ENCODE measurements around the gene EMP3.

DNA sequence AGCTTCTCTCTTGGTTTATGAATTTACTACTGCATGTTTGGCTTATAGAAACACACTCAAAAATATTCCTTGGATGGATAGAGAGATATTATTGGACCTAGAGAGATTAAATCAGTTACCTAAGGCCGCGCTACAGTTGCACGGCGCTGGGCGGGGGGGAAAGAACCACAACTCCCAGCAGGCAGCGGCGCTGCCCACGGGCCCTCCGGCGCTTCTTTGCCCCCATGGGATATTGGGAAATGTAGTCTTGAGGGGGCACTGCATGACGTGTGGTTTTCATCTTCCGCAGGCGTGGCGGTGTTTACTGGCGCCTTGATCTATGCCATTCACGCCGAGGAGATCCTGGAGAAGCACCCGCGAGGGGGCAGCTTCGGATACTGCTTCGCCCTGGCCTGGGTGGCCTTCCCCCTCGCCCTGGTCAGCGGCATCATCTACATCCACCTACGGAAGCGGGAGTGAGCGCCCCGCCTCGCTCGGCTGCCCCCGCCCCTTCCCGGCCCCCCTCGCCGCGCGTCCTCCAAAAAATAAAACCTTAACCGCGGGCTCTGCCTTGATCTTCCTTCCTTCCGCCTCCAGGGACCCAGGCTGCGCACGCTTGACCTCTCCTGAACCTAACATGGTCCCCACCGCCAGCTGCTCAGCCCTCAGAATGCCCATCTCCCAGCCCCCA lies 4.8 kb downstream of the EMP3 start:
- no peak for TF ChIP-seq GATA3 (IDR thresholded peaks at IDR 0.05; ENCODE audit: low read depth, low read length)
- peak; percentile 81 for TF ChIP-seq GATA2 (IDR thresholded peaks at IDR 0.05; ENCODE audit: low read depth, low read length)
